Thyroid gland (tissue), 4 donors: ENCODE measurements around the gene GH2. TPM values are rescaled to one million over a fixed set of nuclear protein-coding genes. Genes with fewer than 3 reads are reported as not detected.
"Not testable (repeated sequence)": the region's sequence is repeated elsewhere in the genome, so short reads cannot be mapped to it uniquely, and the experiment has no call there.

ENCODE experiments used
- DNase-seq, 2 donors: peaks; one replicate each; pipeline ENCODE4 v3.0.0-alpha.2; 2019
- H3K27ac ChIP-seq, 3 donors: fragments of 200-600 bp; sonication (generic); 1 replicate in 2 of 3; 2 replicates in 1 of 3; pipeline ENCODE4 v1.5.1; 2016 to 2019; ENCODE audit warnings: mild to moderate bottlenecking in 1 of 3, moderate library complexity in 1 of 3
- H3K27me3 ChIP-seq: fragments of 200-600 bp; sonication (generic); one replicate; pipeline ENCODE4 v1.5.1; 2019
- H3K36me3 ChIP-seq, 2 donors: fragments of 200-600 bp; sonication (generic); one replicate each; pipeline ENCODE4 v1.5.1; 2016 to 2019
- H3K4me1 ChIP-seq, 2 donors: fragments of 200-600 bp; sonication (generic); one replicate each; pipeline ENCODE4 v1.5.1; 2017 to 2019
- H3K4me3 ChIP-seq, 3 donors: fragments of 200-600 bp; sonication (generic); replicated peaks in 1 of 3; 1 replicate in 2 of 3; 2 replicates in 1 of 3; pipeline ENCODE4 v1.5.1; 2016; ENCODE audit warnings: mild to moderate bottlenecking in 1 of 3
- H3K9me3 ChIP-seq: fragments of 200-600 bp; sonication (generic); one replicate; pipeline ENCODE4 v1.5.1; 2017
- CTCF ChIP-seq, 6 experiments: fragments of 200-600 bp in 3 of 6; fragments of 450-650 bp in 3 of 6; sonication (generic) in 3 of 6; IDR thresholded peaks; one replicate each; pipeline ENCODE4 v1.5.1; 2016 to 2019; ENCODE audit warnings: antibody characterized with exemption in 6 of 6, mild to moderate bottlenecking in 2 of 6, inconsistent platforms in 1 of 6, moderate library complexity in 1 of 6
- POLR2A ChIP-seq, 2 donors: fragments of 450-650 bp; IDR thresholded peaks; one replicate each; pipeline ENCODE4 v1.6.1; 2017; ENCODE audit warnings: antibody characterized with exemption in 2 of 2, mild to moderate bottlenecking in 2 of 2, moderate library complexity in 1 of 2
- WGBS, 2 donors: methylation state at CpG; one replicate each; pipeline ENCODE4 v1.1.5; 2017; 5-methylcytosine and 5-hydroxymethylcytosine counted together
- intact Hi-C: fragments of 100-400 bp; cut with DNase I; formaldehyde crosslinking; loops from one replicate; pipeline ENCODE4 v1.15.1; 2023
- total RNA-seq, 4 donors: library from RNA; depleted of rRNA; stranded (reverse); fragments of >200 nt; gene quantifications; one replicate each; pipeline ENCODE4 v1.2.3, GENCODE V29; 2016

The GH2 gene
- total RNA-seq, 4 donors from 2014 or later = not detected

GRCh38 chr17:63928172-63928666 lies 46.5 kb upstream of the GH2 start:
- intact Hi-C loops = no loop called here
- WGBS, 2 donors = 92 to 93% methylated on average over 10 of the region's 10 CpGs
- Histone ChIP-seq H3K27ac (no peak overlapping the region), H3K4me3 (no peak overlapping the region), H3K36me3 (no peaks in the 10 kb centered on the region), H3K4me1 (peaks cover 0 to 10% of the 10 kb centered on the region in 2 donors), H3K9me3 (no peaks in the 10 kb centered on the region), H3K27me3 (no peaks in the 10 kb centered on the region)
- TF ChIP-seq POLR2A (IDR thresholded peaks at IDR 0.05) (no peak), CTCF (IDR thresholded peaks at IDR 0.05) (no peak)
- DNase-seq = no peak

DNA sequence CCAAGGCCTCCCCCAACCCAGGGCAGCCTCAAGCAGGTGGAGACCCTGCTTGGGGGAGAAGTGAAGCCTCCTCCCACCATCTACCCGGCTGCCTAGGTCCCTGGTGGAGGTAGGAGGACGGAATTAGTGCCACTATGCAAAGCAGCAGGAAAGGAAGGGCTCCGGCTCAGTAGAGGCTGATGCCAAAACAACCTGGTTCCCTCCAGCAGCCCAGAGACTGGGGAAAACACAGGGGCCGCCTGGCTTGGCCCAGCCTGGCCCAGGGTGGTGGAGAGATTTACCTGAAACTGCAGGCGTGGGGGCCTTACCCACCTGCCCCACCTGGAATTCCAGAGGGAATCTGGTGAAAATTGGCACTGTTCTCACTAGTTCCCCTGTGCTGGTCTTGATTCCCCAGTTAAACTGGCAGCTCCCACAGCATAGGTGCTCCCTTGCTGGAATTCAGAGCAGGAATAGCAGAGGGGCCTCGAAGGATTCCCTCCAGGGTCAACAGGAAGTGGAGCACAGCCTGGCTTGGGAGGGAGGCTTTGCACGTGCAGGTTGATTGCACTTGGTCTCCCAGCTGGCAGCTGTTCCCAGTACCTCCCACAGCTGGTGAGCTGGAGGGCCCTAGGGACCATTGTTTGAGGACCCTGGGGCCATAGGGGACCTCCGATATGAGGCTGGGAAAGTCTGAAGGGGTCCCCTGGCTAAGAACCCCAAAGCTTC lies 45.9 kb upstream of the GH2 start:
- H3K36me3 ChIP-seq = no peaks in the 10 kb centered on the region
- H3K9me3 ChIP-seq = no peaks in the 10 kb centered on the region
- intact Hi-C loops = no loop called here
- no peak overlapping the region for H3K27ac ChIP-seq
- peaks cover 0 to 10% of the 10 kb centered on the region in 2 donors for H3K4me1 ChIP-seq
- TF ChIP-seq CTCF (IDR thresholded peaks at IDR 0.05) (no peak), POLR2A (IDR thresholded peaks at IDR 0.05) (no peak)
- H3K4me3 ChIP-seq = no peak overlapping the region
- 78 to 79% methylated on average over 7 of the region's 8 CpGs for WGBS, 2 donors
- no peaks in the 10 kb centered on the region for H3K27me3 ChIP-seq
- no peak for DNase-seq

GRCh38 chr17:63926164-63926563 lies 44.4 kb upstream of the GH2 start:
- Histone ChIP-seq H3K27ac (no peak overlapping the region), H3K4me1 (peaks cover 0 to 6% of the 10 kb centered on the region in 2 donors), H3K36me3 (no peaks in the 10 kb centered on the region), H3K4me3 (no peak overlapping the region), H3K9me3 (no peaks in the 10 kb centered on the region), H3K27me3 (no peaks in the 10 kb centered on the region)
- intact Hi-C loops = no loop called here
- no peak for DNase-seq
- WGBS, 2 donors = 93 to 97% methylated on average over 2 of the region's 2 CpGs
- TF ChIP-seq POLR2A (IDR thresholded peaks at IDR 0.05) (no peak), CTCF (IDR thresholded peaks at IDR 0.05) (no peak)

DNA sequence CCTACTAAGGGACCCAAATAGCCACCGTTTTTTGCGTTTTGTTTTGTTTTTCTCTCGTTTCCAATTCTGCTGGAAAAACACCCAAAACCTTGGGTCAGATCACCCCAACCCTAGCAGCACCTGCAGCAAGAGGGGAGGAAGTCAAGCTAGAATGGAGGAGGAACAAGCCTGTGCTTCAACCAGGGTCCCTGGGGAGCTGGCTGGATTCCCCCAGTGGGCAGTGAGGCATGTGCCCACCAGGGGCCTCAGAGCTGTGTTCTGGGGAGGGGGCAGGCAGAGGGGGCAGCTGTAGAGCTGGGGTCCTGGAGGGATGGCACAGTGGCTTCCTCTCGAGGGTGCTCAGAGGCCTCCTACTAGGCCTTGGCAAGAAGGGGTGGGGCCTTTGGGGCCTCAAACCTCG lies 43.9 kb upstream of the GH2 start:
- Histone ChIP-seq H3K4me1 (peaks cover 0 to under 1% of the 10 kb centered on the region in 2 donors), H3K27ac (no peak overlapping the region), H3K36me3 (no peaks in the 10 kb centered on the region), H3K9me3 (no peaks in the 10 kb centered on the region), H3K4me3 (no peak overlapping the region), H3K27me3 (no peaks in the 10 kb centered on the region)
- intact Hi-C loops = no loop called here
- DNase-seq = no peak
- TF ChIP-seq POLR2A (IDR thresholded peaks at IDR 0.05) = no peak
- no peak for TF ChIP-seq CTCF (IDR thresholded peaks at IDR 0.05)
- WGBS, 2 donors = 75 to 79% methylated on average over 5 of the region's 5 CpGs

DNA sequence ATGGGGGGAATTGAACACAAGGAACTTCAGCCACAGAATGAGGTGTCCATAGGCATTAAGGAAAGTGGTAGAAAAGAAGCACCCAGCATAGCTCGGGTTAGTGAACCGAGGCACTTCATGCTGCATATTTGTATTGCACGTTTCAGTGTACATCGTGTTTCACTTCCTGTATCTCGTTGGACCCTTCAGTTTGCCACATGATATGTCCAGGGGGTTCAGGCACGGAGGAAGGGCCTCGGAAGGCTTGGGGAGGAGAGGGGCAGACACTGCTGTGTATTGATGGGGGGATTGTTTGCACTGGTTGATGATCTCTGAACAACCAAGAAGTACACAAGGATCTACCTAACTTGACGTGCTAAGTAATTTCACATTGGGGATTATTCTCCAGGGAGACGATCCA lies 40.7 kb upstream of the GH2 start:
- H3K36me3 ChIP-seq, H3K4me3 ChIP-seq, intact Hi-C loops, H3K9me3 ChIP-seq, H3K4me1 ChIP-seq, H3K27ac ChIP-seq, H3K27me3 ChIP-seq, DNase-seq: not testable (repeated sequence)
- 51 to 56% methylated on average over 9 of the region's 9 CpGs for WGBS, 2 donors

DNA sequence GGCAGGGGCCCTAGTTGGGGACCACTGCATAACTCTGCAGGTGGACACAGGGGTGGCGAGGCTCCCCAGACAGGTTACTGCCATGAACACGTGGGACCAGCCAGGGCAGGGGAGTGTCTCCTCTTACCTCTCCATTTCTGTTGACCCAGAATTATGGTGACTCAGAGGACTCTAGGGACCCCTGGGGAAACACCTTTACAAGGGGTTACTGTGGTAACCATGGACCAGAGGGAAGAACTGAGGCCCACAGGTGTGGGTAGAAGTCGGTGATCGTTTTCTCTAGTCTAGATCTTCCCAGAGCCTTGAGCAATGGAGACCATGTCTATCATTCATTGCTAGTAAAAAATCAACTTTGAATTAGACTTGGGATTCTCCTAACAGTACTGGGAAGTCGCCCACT lies 39.0 kb upstream of the GH2 start:
- intact Hi-C loops, DNase-seq, H3K27me3 ChIP-seq, H3K4me3 ChIP-seq, H3K27ac ChIP-seq, H3K9me3 ChIP-seq, H3K36me3 ChIP-seq, H3K4me1 ChIP-seq: not testable (repeated sequence)
- 94 to 95% methylated on average over 4 to 5 of the region's 5 CpGs for WGBS, 2 donors

DNA sequence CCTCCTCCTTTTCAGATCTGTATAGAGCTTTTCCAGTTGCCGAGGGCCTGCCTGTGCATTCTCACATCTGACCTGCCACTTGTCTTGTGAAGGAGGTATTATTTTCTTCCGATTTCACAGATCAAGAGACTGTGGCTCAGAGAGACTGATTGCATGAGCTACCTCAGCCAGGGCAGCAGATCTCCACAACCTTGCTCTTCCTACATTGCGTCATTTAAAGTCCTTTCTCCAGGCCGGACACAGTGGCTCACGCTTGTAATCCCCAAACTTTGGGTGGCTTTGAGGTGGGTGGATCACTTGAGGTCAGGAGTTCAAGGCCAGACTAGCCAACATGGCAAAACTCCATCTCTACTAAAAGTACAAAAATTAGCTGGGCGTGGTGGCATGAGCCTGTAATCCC lies 38.3 kb upstream of the GH2 start:
- 88 to 90% methylated on average over 6 of the region's 6 CpGs for WGBS, 2 donors
- intact Hi-C loops = not testable (repeated sequence)

More for the DNA sequence above, 38.3 kb upstream of the GH2 start:
- H3K4me3 ChIP-seq, H3K27ac ChIP-seq, DNase-seq, H3K4me1 ChIP-seq, H3K9me3 ChIP-seq, H3K27me3 ChIP-seq, H3K36me3 ChIP-seq: not testable (repeated sequence)
